ENCODE measurements around the gene CDV3. TPM values are rescaled to one million over a fixed set of nuclear protein-coding genes. Genes with fewer than 3 reads are reported as not detected.
A peak's percentile ranks its signal among the peaks of the same experiment; 100 is the strongest.

CDV3 gene
- total and polyA plus RNA-seq, 9 of the 15 experiments (the other 6 are each of a cell fraction or from before 2014, with no cell fraction given), result 72.3 to 273 (median 116) TPM

GRCh38 chr3:133570139-133570936, 3.1 kb upstream of the CDV3 start (continued):
- TF ChIP-seq ETV6 (IDR thresholded peaks at IDR 0.05; ENCODE audit: borderline replicate concordance in 1 of 2, low read depth in 2 of 2, low read length in 1 of 2), result no peak
- no peak for TF ChIP-seq ETV6 (CRISPR knock-in tag; IDR thresholded peaks at IDR 0.05; ENCODE audit: borderline replicate concordance)
- no peak for TF ChIP-seq FOXK2 (conservative IDR thresholded peaks at IDR 0.05 in 1 of 2, IDR thresholded peaks at IDR 0.05 in 1 of 2; ENCODE audit: low read depth in 2 of 2)
- no peak for TF ChIP-seq ARID3B (CRISPR knock-in tag; IDR thresholded peaks at IDR 0.05; ENCODE audit: borderline replicate concordance)

- Histone ChIP-seq H2AFZ (ENCODE audit: low read depth, low read length) (no peak overlapping the region), H3K9me1 (ENCODE audit: control insufficient read depth, insufficient read depth, low read length) (no peaks in the 10 kb centered on the region), H3K9me3 (replicated peaks; ENCODE audit: control insufficient read depth, insufficient read depth, low read depth, low read length) (no peaks in the 10 kb centered on the region), H3K9ac (ENCODE audit: insufficient read depth in 1 of 2, low read depth in 2 of 2, low read length in 2 of 2) (no peak overlapping the region), H4K20me1 (replicated peaks; ENCODE audit: control insufficient read depth, insufficient read depth, low read length) (peaks cover 9% of the 10 kb centered on the region), H3K79me2 (ENCODE audit: control insufficient read depth, insufficient read depth, low read length) (peaks cover 23% of the 10 kb centered on the region), H3K27me3 (ENCODE audit: control insufficient read depth in 2 of 2, insufficient read depth in 2 of 2, low read length in 2 of 2) (no peaks in the 10 kb centered on the region), H3K4me2 (ENCODE audit: insufficient read depth, low read length) (no peak overlapping the region), H3K4me3 (no peak overlapping the region), H3K4me1 (replicated peaks in 1 of 2; ENCODE audit: control insufficient read depth in 2 of 2, insufficient read depth in 2 of 2, low read length in 2 of 2) (peaks cover 7 to 16% of the 10 kb centered on the region in 2 experiments; a peak in 4 of 5 replicates), H3K36me3 (ENCODE audit: control insufficient read depth, insufficient read depth, low read length) (peaks cover 15% of the 10 kb centered on the region), H3K27ac (ENCODE audit: extremely low read depth, low read depth, low read length) (no peak overlapping the region)
- no TSS peak for BruUV-seq (replicated peaks)
- ATAC-seq (no peak), DNase-seq (ENCODE audit: extremely low read depth in 1 of 4, low spot score in 3 of 4) (no peak), FAIRE-seq (no peak)
- ChIA-PET POLR2A (interaction anchor here (0.6 to 0.9 kb wide), 2 partner anchors 18 to 817 kb away, joined by 3 to 6 read pairs; no protein-coding TSS in a partner anchor), CTCF (ENCODE audit: low intra/inter-chr PET ratio) (no interaction called here)
- 65% methylated on average over 2 of the region's 2 CpGs for WGBS (ENCODE audit: insufficient coverage, low coverage, missing lambda C conversion rate)
- no peak for TF ChIP-seq MCM5 (IDR thresholded peaks at IDR 0.05; ENCODE audit: low read depth)
- peak; percentile 31 for TF ChIP-seq MEIS2 (IDR thresholded peaks at IDR 0.05; ENCODE audit: partially characterized antibody)
- TF ChIP-seq NFE2 (IDR thresholded peaks at IDR 0.05; ENCODE audit: low read depth), result peak; percentile 25; the same call in 1 of the 2 replicates
- TF ChIP-seq ZBTB33 (CRISPR knock-in tag; IDR thresholded peaks at IDR 0.05), result no peak
- no peak for TF ChIP-seq ZFP91 (CRISPR knock-in tag; IDR thresholded peaks at IDR 0.05)
- no peak for TF ChIP-seq PBX2 (CRISPR knock-in tag; IDR thresholded peaks at IDR 0.05; ENCODE audit: low read depth)
- peak; percentile 39; the same call in 1 of the 2 replicates for TF ChIP-seq PBX2 (tag; conservative IDR thresholded peaks at IDR 0.05; ENCODE audit: low read depth)
- intact Hi-C loops (cut with micrococcal nuclease), result loop anchor here (10.0 kb wide), 1 partner anchor 846 kb away; the partner anchor contains the start of gene NPHP3
- in situ Hi-C loops (cut with MboI), result no loop called here
Measured at GRCh38 chr3:133570937-133571320, 2.6 kb upstream of the CDV3 start.
